Endodermal cell (in vitro differentiated cells): ENCODE data around the gene CAMKMT. TPM values are rescaled to one million over a fixed set of nuclear protein-coding genes. Genes with fewer than 3 reads are reported as not detected.

ENCODE experiments used
- DNase-seq: peaks from one replicate; pipeline ENCODE4 v3.0.0-alpha.2; 2017
- H3K27ac ChIP-seq: 2 replicates; pipeline ENCODE4 v1.5.1; 2013; ENCODE audit warnings: mild to moderate bottlenecking, low read depth, low read length, moderate library complexity
- H3K27me3 ChIP-seq: 2 replicates; pipeline ENCODE4 v1.6.1; 2013; ENCODE audit warnings: mild to moderate bottlenecking, low read length, moderate library complexity; ENCODE audit not compliant: insufficient read depth, control insufficient read depth, poor library complexity, severe bottlenecking
- H3K36me3 ChIP-seq: 2 replicates; pipeline ENCODE4 v1.7.0; 2013; ENCODE audit warnings: mild to moderate bottlenecking, low read length, moderate library complexity; ENCODE audit not compliant: control insufficient read depth, insufficient read depth
- H3K4me1 ChIP-seq: one replicate; pipeline ENCODE4 v1.7.0; 2013; ENCODE audit warnings: low read length; ENCODE audit not compliant: control insufficient read depth, insufficient read depth
- H3K4me3 ChIP-seq: 2 replicates; pipeline ENCODE4 v1.5.1; 2013; ENCODE audit warnings: mild to moderate bottlenecking, low read length, moderate library complexity
- H3K9ac ChIP-seq: 2 replicates; pipeline ENCODE4 v1.6.1; 2013; ENCODE audit warnings: mild to moderate bottlenecking, low read length, moderate library complexity; ENCODE audit not compliant: poor library complexity, severe bottlenecking; ENCODE audit errors: extremely low read depth
- H3K9me3 ChIP-seq: 2 replicates; pipeline ENCODE4 v1.6.1; 2013; ENCODE audit warnings: mild to moderate bottlenecking, low read length, moderate library complexity; ENCODE audit not compliant: control insufficient read depth
- H3K27ac Mint-ChIP-seq: 2 replicates; pipeline ENCODE4 v1.8.0; 2020; ENCODE audit warnings: mixed read lengths
- H3K27me3 Mint-ChIP-seq: 2 replicates; pipeline ENCODE4 v1.8.0; 2021; ENCODE audit warnings: mild to moderate bottlenecking, mixed read lengths; ENCODE audit not compliant: insufficient read depth
- H3K36me3 Mint-ChIP-seq: 2 replicates; pipeline ENCODE4 v1.8.0; 2020; ENCODE audit warnings: low read depth, mixed read lengths
- H3K4me1 Mint-ChIP-seq: 2 replicates; pipeline ENCODE4 v1.8.0; 2020; ENCODE audit warnings: mixed read lengths
- H3K4me3 Mint-ChIP-seq: 2 replicates; pipeline ENCODE4 v1.8.0; 2020; ENCODE audit warnings: mild to moderate bottlenecking, moderate library complexity, mixed read lengths
- H3K9me3 Mint-ChIP-seq: 2 replicates; pipeline ENCODE4 v1.8.0; 2020; ENCODE audit warnings: mild to moderate bottlenecking, mixed read lengths
- CTCF ChIP-seq: fragments of 200-600 bp; sonication (generic); conservative IDR thresholded peaks from 2 replicates; pipeline ENCODE4 v1.5.0; 2021; ENCODE audit warnings: antibody characterized with exemption, mild to moderate bottlenecking
- WGBS, 2 experiments: methylation state at CpG; one replicate each; pipeline versions ENCODE4 v1.1.5 to v1.1.7; 2013; ENCODE audit warnings: missing lambda C conversion rate in 2 of 2, mixed read lengths in 1 of 2; ENCODE audit not compliant: insufficient coverage in 1 of 2, insufficient read length in 1 of 2; 5-methylcytosine and 5-hydroxymethylcytosine counted together
- total RNA-seq, 2 donors: library from RNA; stranded (reverse); fragmentation: NEBNext Ultra II Directional in 1 of 2; extraction: Animal tissue kit (Norgen Biotek cat#: 25700) in 1 of 2; gene quantifications; 2 replicates in 1 of 2; 3 replicates in 1 of 2; pipeline ENCODE4 v1.2.1, GENCODE V29; 2021

Gene CAMKMT
- total RNA-seq, 2 donors from 2014 or later = 31.4 to 57.5 TPM

GRCh38 chr2:44549099-44549471 lies 187.3 kb downstream of the CAMKMT start:
- H3K36me3 Mint-ChIP-seq = no peaks in the 10 kb centered on the region
- peaks cover 49% of the 10 kb centered on the region for H3K4me1 Mint-ChIP-seq
- 95% methylated on average over 1 of the region's 1 CpG; no CpG with 5 or more reads in 1 of the 2 experiments for WGBS, 2 experiments

GRCh38 chr2:44549856-44550255 lies 188.1 kb downstream of the CAMKMT start:
- Mint-ChIP-seq H3K9me3 (no peaks in the 10 kb centered on the region), H3K36me3 (no peaks in the 10 kb centered on the region), H3K4me3 (no peak overlapping the region), H3K4me1 (peaks cover 44% of the 10 kb centered on the region), H3K27me3 (no peaks in the 10 kb centered on the region), H3K27ac (no peak overlapping the region)
- no peak for DNase-seq
- Histone ChIP-seq H3K4me3 (no peak overlapping the region), H3K4me1 (peaks cover 7% of the 10 kb centered on the region), H3K9me3 (no peaks in the 10 kb centered on the region), H3K9ac (no peak overlapping the region), H3K36me3 (no peaks in the 10 kb centered on the region), H3K27ac (no peak overlapping the region), H3K27me3 (no peaks in the 10 kb centered on the region)
- WGBS, 2 experiments = 89 to 94% methylated on average over 3 to 4 of the region's 4 CpGs
- no peak for TF ChIP-seq CTCF

More at GRCh38 chr2:44549099-44549471, 187.3 kb downstream of the CAMKMT start:
- no peak overlapping the region for H3K27ac ChIP-seq
- Mint-ChIP-seq H3K4me3 (no peak overlapping the region), H3K9me3 (no peaks in the 10 kb centered on the region), H3K27ac (peak overlapping the region; percentile 29), H3K27me3 (no peaks in the 10 kb centered on the region)
- no peaks in the 10 kb centered on the region for H3K36me3 ChIP-seq
- no peak overlapping the region for H3K9ac ChIP-seq
- H3K4me3 ChIP-seq = no peak overlapping the region
- TF ChIP-seq CTCF = no peak
- H3K9me3 ChIP-seq = no peaks in the 10 kb centered on the region
- DNase-seq = no peak
- H3K4me1 ChIP-seq = peaks cover 12% of the 10 kb centered on the region
- no peaks in the 10 kb centered on the region for H3K27me3 ChIP-seq

GRCh38 chr2:44550561-44550960 lies 188.8 kb downstream of the CAMKMT start:
- no peaks in the 10 kb centered on the region for H3K27me3 ChIP-seq
- H3K4me3 ChIP-seq = no peak overlapping the region
- peaks cover 37% of the 10 kb centered on the region for H3K4me1 Mint-ChIP-seq
- no peaks in the 10 kb centered on the region for H3K9me3 Mint-ChIP-seq
- H3K4me3 Mint-ChIP-seq = no peak overlapping the region
- no peak overlapping the region for H3K27ac ChIP-seq
- H3K36me3 ChIP-seq = no peaks in the 10 kb centered on the region
- H3K27ac Mint-ChIP-seq = no peak overlapping the region
- H3K4me1 ChIP-seq = peaks cover 7% of the 10 kb centered on the region
- peaks cover under 1% of the 10 kb centered on the region for H3K36me3 Mint-ChIP-seq
- no peak for DNase-seq
- H3K9me3 ChIP-seq = no peaks in the 10 kb centered on the region
- 100% methylated on average over 1 to 2 of the region's 2 CpGs for WGBS, 2 experiments
- H3K9ac ChIP-seq = no peak overlapping the region
- no peaks in the 10 kb centered on the region for H3K27me3 Mint-ChIP-seq
- TF ChIP-seq CTCF = no peak
